PC-9 (cell line): ENCODE results near the gene H3-3A.

Source experiments
- EZH2 ChIP-seq: fragments of 200-600 bp; sonication (generic); IDR thresholded peaks from 2 replicates; pipeline ENCODE4 v1.8.0; 2017; ENCODE audit warnings: antibody characterized with exemption, low read depth
- TF ChIP-seq, protein P1 (sequence below): fragments of 200-600 bp; sonication (generic); conservative IDR thresholded peaks from 2 replicates; pipeline ENCODE4 v1.6.1; 2017; ENCODE audit warnings: mixed run types, antibody characterized with exemption, mild to moderate bottlenecking, moderate library complexity

GRCh38 chr1:226051365-226051764 is 11.2 kb upstream of the H3-3A start:
- no peak for TF ChIP-seq EZH2
- TF ChIP-seq, protein P1, sequence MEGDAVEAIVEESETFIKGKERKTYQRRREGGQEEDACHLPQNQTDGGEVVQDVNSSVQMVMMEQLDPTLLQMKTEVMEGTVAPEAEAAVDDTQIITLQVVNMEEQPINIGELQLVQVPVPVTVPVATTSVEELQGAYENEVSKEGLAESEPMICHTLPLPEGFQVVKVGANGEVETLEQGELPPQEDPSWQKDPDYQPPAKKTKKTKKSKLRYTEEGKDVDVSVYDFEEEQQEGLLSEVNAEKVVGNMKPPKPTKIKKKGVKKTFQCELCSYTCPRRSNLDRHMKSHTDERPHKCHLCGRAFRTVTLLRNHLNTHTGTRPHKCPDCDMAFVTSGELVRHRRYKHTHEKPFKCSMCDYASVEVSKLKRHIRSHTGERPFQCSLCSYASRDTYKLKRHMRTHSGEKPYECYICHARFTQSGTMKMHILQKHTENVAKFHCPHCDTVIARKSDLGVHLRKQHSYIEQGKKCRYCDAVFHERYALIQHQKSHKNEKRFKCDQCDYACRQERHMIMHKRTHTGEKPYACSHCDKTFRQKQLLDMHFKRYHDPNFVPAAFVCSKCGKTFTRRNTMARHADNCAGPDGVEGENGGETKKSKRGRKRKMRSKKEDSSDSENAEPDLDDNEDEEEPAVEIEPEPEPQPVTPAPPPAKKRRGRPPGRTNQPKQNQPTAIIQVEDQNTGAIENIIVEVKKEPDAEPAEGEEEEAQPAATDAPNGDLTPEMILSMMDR: no peak
